ENCODE results near the gene IGSF9. TPM values are rescaled to one million over a fixed set of nuclear protein-coding genes. Genes with fewer than 3 reads are reported as not detected.

Gene IGSF9
- polyA plus RNA-seq, 1 donor: 0.65 TPM

- DNase-seq: no peak
Measured at GRCh38 chr1:159895836-159896545, 49.4 kb downstream of the IGSF9 start.

- no peak for DNase-seq
Measured at GRCh38 chr1:159895286-159895685, 50.1 kb downstream of the IGSF9 start.

DNA sequence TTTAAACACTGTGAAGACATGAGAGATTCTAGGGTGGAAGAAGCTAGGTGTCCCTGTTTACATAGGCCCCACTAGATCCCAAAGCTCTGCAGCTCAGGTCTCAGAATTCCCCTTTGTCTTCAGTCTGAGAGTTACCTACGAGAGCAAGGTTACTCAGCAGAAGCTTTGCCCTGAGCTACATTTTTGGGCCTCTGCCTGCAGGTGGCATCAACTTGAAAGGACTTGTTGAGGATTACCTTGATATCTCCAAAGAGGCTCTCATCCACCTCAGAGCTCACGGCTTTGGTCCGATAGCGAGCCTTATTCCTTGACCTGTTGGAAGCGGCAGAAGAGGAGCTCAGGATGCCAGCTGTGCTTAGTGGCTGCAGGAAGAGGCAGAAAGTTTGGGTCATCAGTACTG, 52.5 kb downstream of the IGSF9 start:
- no peak for DNase-seq

- peak; percentile 68 for DNase-seq
Measured at GRCh38 chr1:159891275-159892157, 53.9 kb downstream of the IGSF9 start.

DNA sequence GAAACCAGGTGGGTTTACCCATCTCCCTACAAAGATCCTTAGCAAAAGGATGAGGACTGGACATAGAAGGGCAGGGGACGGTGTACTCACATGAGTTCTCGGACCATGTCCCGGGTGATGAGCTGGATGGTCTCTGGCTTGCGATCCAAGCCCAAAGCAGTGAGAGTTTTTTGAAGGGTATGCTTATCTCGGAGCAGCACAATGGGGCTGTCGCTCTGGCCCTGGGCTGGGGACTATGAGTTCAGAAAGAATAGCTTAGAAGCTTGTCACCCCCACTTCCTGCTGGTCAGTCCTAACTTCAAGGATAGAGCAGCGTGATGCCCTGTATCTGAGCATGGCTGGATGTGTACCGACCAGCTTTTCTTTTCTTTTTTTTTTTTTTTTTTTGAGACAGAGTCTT, 55.0 kb downstream of the IGSF9 start:
- DNase-seq: no peak

GRCh38 chr1:159889821-159890252, 55.6 kb downstream of the IGSF9 start:
- DNase-seq: peak; percentile 41

DNA sequence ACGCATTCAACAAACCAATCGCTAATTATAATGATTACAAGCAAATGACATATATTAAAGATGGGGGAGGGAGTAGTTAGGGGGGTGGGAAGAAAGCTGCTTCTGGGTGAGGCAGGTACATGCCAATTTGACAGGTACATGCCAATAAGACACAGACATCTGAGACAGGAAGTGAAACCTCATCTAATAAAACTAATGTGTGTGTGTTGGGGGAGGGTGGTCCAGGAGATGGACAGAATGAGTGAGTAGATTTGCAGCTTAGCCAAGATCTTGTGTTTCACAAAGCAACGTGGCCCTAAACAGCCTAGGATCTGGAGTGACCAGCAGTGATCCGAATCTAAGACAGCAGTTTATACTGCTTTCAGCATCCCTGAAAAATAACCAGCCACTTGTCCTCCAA, 56.2 kb downstream of the IGSF9 start:
- DNase-seq: no peak

- DNase-seq: no peak
Measured at GRCh38 chr1:159884296-159884695, 61.1 kb downstream of the IGSF9 start.

DNA sequence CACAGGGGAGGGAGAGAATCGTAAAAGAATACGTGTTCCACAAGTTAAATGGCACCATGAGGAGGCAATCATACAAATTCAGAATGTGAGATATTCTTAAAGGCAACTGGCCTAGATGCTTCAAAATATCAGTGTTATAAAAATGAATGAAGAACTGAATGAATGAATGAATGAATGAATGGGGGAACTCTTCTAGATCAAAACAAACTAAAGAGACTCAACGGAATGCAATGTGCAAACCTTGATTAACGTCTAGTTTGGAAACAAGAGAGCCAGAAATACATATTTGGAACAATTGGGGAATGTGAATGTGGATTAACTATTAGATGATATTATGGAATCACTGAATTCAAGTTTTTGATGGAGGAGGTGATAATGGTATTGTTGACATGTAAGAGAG, 62.3 kb downstream of the IGSF9 start:
- DNase-seq: no peak

- DNase-seq: no peak
Measured at GRCh38 chr1:159882527-159882862, 62.9 kb downstream of the IGSF9 start.

DNA sequence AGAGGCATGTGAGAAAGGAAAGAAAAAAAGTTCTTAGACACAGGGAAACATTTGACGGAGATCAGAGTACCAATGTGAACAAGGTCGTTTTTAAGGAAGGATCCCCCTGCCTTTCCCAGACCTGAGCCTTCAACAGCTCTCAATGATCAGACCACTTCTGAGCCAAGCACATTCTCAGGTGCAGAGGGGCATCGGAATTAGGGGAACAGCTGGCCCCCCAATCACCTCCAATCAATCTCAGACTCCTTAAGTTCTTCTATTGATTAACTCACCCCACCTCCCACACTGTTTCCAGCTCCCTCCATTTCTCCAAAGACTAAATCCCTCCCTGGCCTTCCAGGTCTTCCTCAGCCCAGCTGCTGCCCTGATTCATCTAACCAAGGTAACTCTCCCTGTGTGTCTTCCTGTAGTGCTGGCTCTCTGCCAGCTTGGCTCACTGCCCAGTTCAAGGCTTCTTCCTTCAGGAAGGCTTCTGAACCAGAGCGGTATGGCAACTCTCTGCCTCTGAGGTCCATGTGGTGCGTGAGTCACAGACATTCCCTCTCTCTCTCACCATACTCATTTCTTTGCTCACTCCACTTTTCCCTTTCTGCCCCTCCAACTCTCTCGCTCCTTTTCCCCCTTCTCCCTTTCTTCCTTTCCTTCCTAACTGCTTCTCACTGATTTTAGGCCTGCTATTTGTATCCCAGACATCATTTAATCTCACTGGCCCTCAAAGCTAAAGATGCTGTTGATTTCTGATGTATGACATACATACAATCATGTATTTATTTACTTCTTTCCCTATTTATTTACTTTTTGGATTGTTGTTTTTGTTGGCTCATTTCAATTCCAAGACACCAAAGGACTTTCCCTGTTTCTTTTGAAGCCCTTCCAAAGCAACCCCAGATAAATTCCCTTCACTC, 63.5 kb downstream of the IGSF9 start:
- no peak for DNase-seq

GRCh38 chr1:159880430-159880829, 65.0 kb downstream of the IGSF9 start:
- DNase-seq: no peak

DNA sequence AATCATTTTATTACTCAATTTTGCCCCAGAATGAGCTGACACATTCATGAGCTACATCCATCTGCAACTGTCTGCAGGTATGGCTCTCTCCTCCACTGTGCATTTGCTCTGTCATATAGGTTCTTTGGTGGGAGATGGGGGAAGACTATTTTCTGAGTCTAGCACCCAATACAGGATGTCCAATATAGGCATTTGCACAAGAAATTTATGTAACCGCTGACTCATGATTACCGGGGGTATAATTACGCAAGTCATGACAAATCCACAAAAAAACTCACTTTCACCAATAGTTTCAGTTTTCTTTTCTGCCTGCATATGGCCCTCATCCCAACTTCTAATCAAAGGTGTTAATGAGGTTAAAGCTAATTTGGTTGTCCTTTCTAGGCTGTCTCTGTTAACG, 65.4 kb downstream of the IGSF9 start:
- DNase-seq: no peak

- no peak for DNase-seq
Measured at GRCh38 chr1:159879136-159879535, 66.3 kb downstream of the IGSF9 start.

DNA sequence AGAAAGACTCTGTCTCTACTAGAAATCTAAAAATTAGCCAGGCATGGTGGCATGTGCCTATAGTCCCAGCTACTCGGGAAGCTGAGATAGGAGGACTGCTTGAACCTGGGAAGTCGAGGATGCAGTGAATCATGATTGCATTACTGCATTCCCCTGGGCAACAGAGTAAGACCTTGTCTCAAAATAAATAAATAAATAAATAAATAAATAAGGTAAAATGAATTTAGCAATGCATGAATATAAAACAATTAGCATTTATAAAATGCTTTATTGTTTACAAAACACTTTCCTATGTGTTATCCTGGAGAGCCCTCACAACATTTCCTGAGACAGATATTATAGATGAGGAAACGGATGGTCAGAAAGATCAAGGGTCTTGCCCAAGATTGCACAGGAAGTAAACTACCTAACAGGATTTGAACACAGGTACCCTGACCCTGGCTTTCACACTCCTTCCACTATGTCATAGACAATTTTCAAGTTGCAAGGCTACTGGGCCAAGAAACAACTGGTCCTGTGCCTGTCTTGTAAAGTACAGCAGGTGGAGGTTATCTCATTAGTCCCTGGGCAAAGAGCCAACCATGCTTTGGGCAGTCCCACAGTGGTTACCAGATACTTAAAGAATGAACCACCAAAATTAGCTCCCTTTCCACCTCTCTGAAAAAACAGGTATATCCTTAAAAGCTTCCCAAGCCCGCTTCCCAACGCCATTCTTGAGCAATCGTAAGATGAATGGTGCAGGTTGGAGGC, 67.5 kb downstream of the IGSF9 start:
- DNase-seq: no peak

Other genes starting within 250 kb of the IGSF9 start
- not detected for gene CRP, start 231.0 kb downstream of the IGSF9 start, polyA plus RNA-seq (ENCODE audit: insufficient read length)
- 10.2 TPM for gene DUSP23, start 164.7 kb downstream of the IGSF9 start, polyA plus RNA-seq (ENCODE audit: insufficient read length)
- gene FCRL6, start 143.3 kb downstream of the IGSF9 start, polyA plus RNA-seq (ENCODE audit: insufficient read length): not detected
- 0.45 TPM for gene SLAMF8, start 118.7 kb downstream of the IGSF9 start, polyA plus RNA-seq (ENCODE audit: insufficient read length)
- not detected for gene VSIG8, start 83.0 kb downstream of the IGSF9 start, polyA plus RNA-seq (ENCODE audit: insufficient read length)
- gene CFAP45, start 45.4 kb downstream of the IGSF9 start, polyA plus RNA-seq (ENCODE audit: insufficient read length): 0.40 TPM
- gene TAGLN2, start 20.1 kb downstream of the IGSF9 start, polyA plus RNA-seq (ENCODE audit: insufficient read length): 155 TPM
- gene SLAMF9, start 8.6 kb upstream of the IGSF9 start, polyA plus RNA-seq (ENCODE audit: insufficient read length): not detected
- gene PIGM, start 86.4 kb upstream of the IGSF9 start, polyA plus RNA-seq (ENCODE audit: insufficient read length): 5.0 TPM
- gene KCNJ10, start 124.5 kb upstream of the IGSF9 start, polyA plus RNA-seq (ENCODE audit: insufficient read length): 0.46 TPM
- gene KCNJ9, start 135.9 kb upstream of the IGSF9 start, polyA plus RNA-seq (ENCODE audit: insufficient read length): 0.09 TPM
- gene IGSF8, start 153.0 kb upstream of the IGSF9 start, polyA plus RNA-seq (ENCODE audit: insufficient read length): 21.6 TPM
- 87.0 TPM for gene ATP1A2, start 170.1 kb upstream of the IGSF9 start, polyA plus RNA-seq (ENCODE audit: insufficient read length)
- gene ATP1A4, start 206.0 kb upstream of the IGSF9 start, polyA plus RNA-seq (ENCODE audit: insufficient read length): 4.0 TPM
- gene CASQ1, start 245.0 kb upstream of the IGSF9 start, polyA plus RNA-seq (ENCODE audit: insufficient read length): 912 TPM